GM23248 (cell line): ENCODE data around the gene CYP11A1.

ENCODE experiments used
- EZH2 ChIP-seq: fragments of 200-600 bp; sonication (generic); IDR thresholded peaks from 2 replicates; pipeline ENCODE4 v1.6.1; 2018; ENCODE audit warnings: antibody characterized with exemption, mild to moderate bottlenecking; ENCODE audit not compliant: insufficient read depth, poor library complexity, severe bottlenecking
- EZH2phosphoT487 ChIP-seq: fragments of 200-600 bp; sonication (generic); IDR thresholded peaks from 2 replicates; pipeline ENCODE4 v1.6.1; 2018; ENCODE audit warnings: antibody characterized with exemption, moderate library complexity, mild to moderate bottlenecking, low read depth; ENCODE audit not compliant: insufficient read depth

- no peak for TF ChIP-seq EZH2phosphoT487
- no peak for TF ChIP-seq EZH2
These were observed 2.3 kb upstream of the CYP11A1 start for GRCh38 chr15:74369756-74370155.
